Trophoblast cell (in vitro differentiated cells and primary cell): ENCODE results near the gene RIPPLY3.

ENCODE experiments used
- DNase-seq, 2 donors: peaks; one replicate each; pipeline ENCODE4 v3.0.0-alpha.2; 2016
- H2AFZ ChIP-seq: 2 replicates; pipeline ENCODE4 v1.6.1; 2013; ENCODE audit warnings: low read length, moderate library complexity, mild to moderate bottlenecking; ENCODE audit not compliant: insufficient read depth, poor library complexity
- H2AK5ac ChIP-seq: 2 replicates; pipeline ENCODE4 v1.6.1; 2013; ENCODE audit warnings: mild to moderate bottlenecking, low read length
- H2BK120ac ChIP-seq: 2 replicates; pipeline ENCODE4 v1.6.1; 2013; ENCODE audit warnings: low read length, mild to moderate bottlenecking, moderate library complexity; ENCODE audit not compliant: insufficient read depth, poor library complexity
- H2BK12ac ChIP-seq: 2 replicates; pipeline ENCODE4 v1.6.1; 2013; ENCODE audit warnings: mild to moderate bottlenecking, low read length, moderate library complexity
- H2BK5ac ChIP-seq: 2 replicates; pipeline ENCODE4 v1.6.1; 2013; ENCODE audit warnings: low read length, low read depth, moderate library complexity, mild to moderate bottlenecking; ENCODE audit not compliant: poor library complexity
- H3K14ac ChIP-seq: 2 replicates; pipeline ENCODE4 v1.6.1; 2013; ENCODE audit warnings: mild to moderate bottlenecking, low read length
- H3K18ac ChIP-seq: 2 replicates; pipeline ENCODE4 v1.6.1; 2013; ENCODE audit warnings: mild to moderate bottlenecking, low read length
- H3K23ac ChIP-seq: 2 replicates; pipeline ENCODE4 v1.6.1; 2013; ENCODE audit warnings: low read length
- H3K27ac ChIP-seq: 2 replicates; pipeline ENCODE4 v1.5.1; 2013; ENCODE audit warnings: low read depth, mild to moderate bottlenecking, inconsistent platforms, low read length, moderate library complexity
- H3K27me3 ChIP-seq: 2 replicates; pipeline ENCODE4 v1.6.1; 2013; ENCODE audit warnings: inconsistent platforms, mild to moderate bottlenecking, low read length, moderate library complexity; ENCODE audit not compliant: insufficient read depth
- H3K36me3 ChIP-seq, 2 experiments: 1 replicate in 1 of 2; 2 replicates in 1 of 2; pipeline ENCODE4 v1.6.1; 2013; ENCODE audit warnings: low read length in 2 of 2, mild to moderate bottlenecking in 2 of 2, moderate library complexity in 1 of 2; ENCODE audit not compliant: insufficient read depth in 2 of 2, control insufficient read depth in 1 of 2
- H3K4ac ChIP-seq: 2 replicates; pipeline ENCODE4 v1.6.1; 2013; ENCODE audit warnings: low read depth, mild to moderate bottlenecking, low read length, moderate library complexity
- H3K4me1 ChIP-seq, 2 experiments: 1 replicate in 1 of 2; 2 replicates in 1 of 2; pipeline ENCODE4 v1.6.1; 2013; ENCODE audit warnings: low read length in 2 of 2, mild to moderate bottlenecking in 2 of 2, moderate library complexity in 1 of 2; ENCODE audit not compliant: insufficient read depth in 2 of 2, control insufficient read depth in 1 of 2
- H3K4me2 ChIP-seq: 2 replicates; pipeline ENCODE4 v1.6.1; 2013; ENCODE audit warnings: inconsistent platforms, mild to moderate bottlenecking, low read length, moderate library complexity
- H3K4me3 ChIP-seq: 2 replicates; pipeline ENCODE4 v1.5.1; 2013; ENCODE audit warnings: mild to moderate bottlenecking, low read depth, low read length, inconsistent platforms
- H3K79me1 ChIP-seq: one replicate; pipeline ENCODE4 v1.6.1; 2013; ENCODE audit warnings: low read length
- H3K79me2 ChIP-seq: 2 replicates; pipeline ENCODE4 v1.6.1; 2013; ENCODE audit warnings: low read length, mild to moderate bottlenecking; ENCODE audit not compliant: control insufficient read depth, insufficient read depth, poor library complexity
- H3K9ac ChIP-seq: 2 replicates; pipeline ENCODE4 v1.6.1; 2013; ENCODE audit warnings: mild to moderate bottlenecking, low read length
- H3K9me3 ChIP-seq: 2 replicates; pipeline ENCODE4 v1.6.1; 2013; ENCODE audit warnings: low read depth, mild to moderate bottlenecking, control low read depth, inconsistent platforms, low read length; ENCODE audit not compliant: insufficient read depth
- H4K12ac ChIP-seq: 2 replicates; pipeline ENCODE4 v1.6.1; 2013; ENCODE audit warnings: low read depth, mild to moderate bottlenecking, low read length, moderate library complexity
- H4K8ac ChIP-seq: 2 replicates; pipeline ENCODE4 v1.6.1; 2013; ENCODE audit warnings: low read depth, mild to moderate bottlenecking, low read length, moderate library complexity
- H4K91ac ChIP-seq: one replicate; pipeline ENCODE4 v1.6.1; 2013; ENCODE audit warnings: low read depth, mild to moderate bottlenecking, low read length, moderate library complexity
- WGBS: extraction: QIAGEN DNeasy Blood & Tissue Kit; methylation state at CpG from one replicate; pipeline ENCODE4 v1.1.7; 2013; ENCODE audit warnings: missing lambda C conversion rate; ENCODE audit not compliant: insufficient read length, insufficient coverage; ENCODE audit errors: extremely low coverage; 5-methylcytosine and 5-hydroxymethylcytosine counted together

Gene RIPPLY3

GRCh38 chr21:37060296-37060695, 53.8 kb downstream of the RIPPLY3 start:
- no peak overlapping the region for H2BK120ac ChIP-seq
- no peak overlapping the region for H3K4me3 ChIP-seq
- H3K4ac ChIP-seq, result no peak overlapping the region
- H2BK12ac ChIP-seq, result no peak overlapping the region
- no peak overlapping the region for H2AK5ac ChIP-seq
- H3K9ac ChIP-seq, result no peak overlapping the region
- no peaks in the 10 kb centered on the region for H3K27me3 ChIP-seq
- H3K27ac ChIP-seq, result no peak overlapping the region
- H3K36me3 ChIP-seq, result no peaks in the 10 kb centered on the region
- H3K23ac ChIP-seq, result no peak overlapping the region
- no peak overlapping the region for H4K12ac ChIP-seq
- H4K91ac ChIP-seq, result no peak overlapping the region
- H3K79me2 ChIP-seq, result no peaks in the 10 kb centered on the region
- no peak overlapping the region for H3K4me2 ChIP-seq
- WGBS, result no CpG with 5 or more reads among the region's 1 CpG
- H3K79me1 ChIP-seq, result no peaks in the 10 kb centered on the region
- H4K8ac ChIP-seq, result no peak overlapping the region
- H3K4me1 ChIP-seq, result no peaks in the 10 kb centered on the region
- peaks cover 7% of the 10 kb centered on the region for H3K9me3 ChIP-seq
- peak; percentile 41 to 42 for DNase-seq
- H3K18ac ChIP-seq, result no peak overlapping the region
- H3K14ac ChIP-seq, result no peak overlapping the region
- no peak overlapping the region for H2AFZ ChIP-seq
- H2BK5ac ChIP-seq, result no peak overlapping the region

- WGBS, result no CpG with 5 or more reads among the region's 7 CpGs
- H3K36me3 ChIP-seq, result no peaks in the 10 kb centered on the region
Measured at GRCh38 chr21:37061926-37062592, 55.6 kb downstream of the RIPPLY3 start.

GRCh38 chr21:37062593-37062935, 56.1 kb downstream of the RIPPLY3 start:
- H4K91ac ChIP-seq, result no peak overlapping the region
- no peak overlapping the region for H3K23ac ChIP-seq
- H3K4me2 ChIP-seq, result no peak overlapping the region
- no CpG with 5 or more reads among the region's 6 CpGs for WGBS
- peaks cover under 1% of the 10 kb centered on the region for H3K9me3 ChIP-seq
- no peak for DNase-seq
- H3K4me1 ChIP-seq, result no peaks in the 10 kb centered on the region
- no peak overlapping the region for H3K9ac ChIP-seq
- H2AFZ ChIP-seq, result no peak overlapping the region
- no peak overlapping the region for H3K27ac ChIP-seq
- no peak overlapping the region for H3K4ac ChIP-seq
- H2BK12ac ChIP-seq, result no peak overlapping the region
- no peaks in the 10 kb centered on the region for H3K36me3 ChIP-seq
- no peak overlapping the region for H3K4me3 ChIP-seq
- no peak overlapping the region for H3K14ac ChIP-seq
- no peak overlapping the region for H2AK5ac ChIP-seq
- H3K79me1 ChIP-seq, result no peaks in the 10 kb centered on the region
- H3K18ac ChIP-seq, result no peak overlapping the region
- no peak overlapping the region for H2BK5ac ChIP-seq
- H3K79me2 ChIP-seq, result no peaks in the 10 kb centered on the region
- no peak overlapping the region for H2BK120ac ChIP-seq
- H3K27me3 ChIP-seq, result no peaks in the 10 kb centered on the region
- no peak overlapping the region for H4K8ac ChIP-seq
- H4K12ac ChIP-seq, result no peak overlapping the region

More at GRCh38 chr21:37061926-37062592, 55.6 kb downstream of the RIPPLY3 start:
- Histone ChIP-seq H3K18ac (no peak overlapping the region), H3K4ac (no peak overlapping the region), H3K79me2 (no peaks in the 10 kb centered on the region), H3K4me3 (no peak overlapping the region), H2BK12ac (no peak overlapping the region), H4K12ac (no peak overlapping the region), H3K4me1 (no peaks in the 10 kb centered on the region), H3K9me3 (peaks cover 3% of the 10 kb centered on the region), H2AFZ (no peak overlapping the region), H3K4me2 (no peak overlapping the region), H4K8ac (no peak overlapping the region), H3K27me3 (no peaks in the 10 kb centered on the region), H3K23ac (no peak overlapping the region), H3K27ac (no peak overlapping the region), H3K9ac (no peak overlapping the region), H3K14ac (no peak overlapping the region), H2BK120ac (no peak overlapping the region), H2AK5ac (no peak overlapping the region), H3K79me1 (no peaks in the 10 kb centered on the region), H4K91ac (no peak overlapping the region), H2BK5ac (no peak overlapping the region)
- peak; percentile 50 to 55 for DNase-seq

GRCh38 chr21:37063433-37063832, 56.9 kb downstream of the RIPPLY3 start:
- Histone ChIP-seq H3K23ac (no peak overlapping the region), H3K27me3 (no peaks in the 10 kb centered on the region), H3K9ac (no peak overlapping the region), H3K4me3 (no peak overlapping the region), H3K4ac (no peak overlapping the region), H3K4me2 (no peak overlapping the region), H3K4me1 (no peaks in the 10 kb centered on the region), H4K8ac (no peak overlapping the region), H2BK12ac (no peak overlapping the region), H3K9me3 (no peaks in the 10 kb centered on the region), H3K14ac (no peak overlapping the region), H4K12ac (no peak overlapping the region), H3K79me2 (no peaks in the 10 kb centered on the region), H2BK120ac (no peak overlapping the region), H2AFZ (no peak overlapping the region), H2BK5ac (no peak overlapping the region), H2AK5ac (no peak overlapping the region), H3K36me3 (no peaks in the 10 kb centered on the region), H3K27ac (no peak overlapping the region), H4K91ac (no peak overlapping the region), H3K79me1 (no peaks in the 10 kb centered on the region), H3K18ac (no peak overlapping the region)
- no CpG with 5 or more reads among the region's 1 CpG for WGBS
- DNase-seq, result no peak
